SK-N-SH (cell line): ENCODE measurements around the gene RNASE8.

Experiments used
- CTCF ChIP-seq: fragments of 200-600 bp; sonication (generic); IDR thresholded peaks from 2 replicates; pipeline ENCODE4 v1.6.1; 2017; ENCODE audit warnings: antibody characterized with exemption, mild to moderate bottlenecking, moderate library complexity
- EP300 ChIP-seq, 2 experiments: IDR thresholded peaks; 2 replicates each; pipeline versions ENCODE4 v1.4.0 to v1.6.1; 2012; ENCODE audit warnings: borderline replicate concordance in 1 of 2, low read depth in 1 of 2, low read length in 1 of 2
- EZH2phosphoT487 ChIP-seq: fragments of 200-600 bp; sonication (generic); IDR thresholded peaks from 2 replicates; pipeline ENCODE4 v1.6.1; 2017; ENCODE audit warnings: low read depth, mixed run types, mild to moderate bottlenecking, antibody characterized with exemption, moderate library complexity, borderline replicate concordance
- FOXJ3 ChIP-seq: sonication (generic); formaldehyde crosslinking; IDR thresholded peaks from 2 replicates; pipeline ENCODE4 v1.5.1; 2020; ENCODE audit warnings: mild to moderate bottlenecking, missing genetic modification reagents
- JUND ChIP-seq: IDR thresholded peaks from 2 replicates; pipeline ENCODE4 v1.4.0; 2012
- MAX ChIP-seq: IDR thresholded peaks from 2 replicates; pipeline ENCODE4 v1.4.0; 2012; ENCODE audit warnings: low read depth
- POLR2AphosphoS5 ChIP-seq: IDR thresholded peaks from 2 replicates; pipeline ENCODE4 v1.6.1; 2012; ENCODE audit warnings: low read depth, low read length
- REST ChIP-seq: IDR thresholded peaks from 2 replicates; pipeline ENCODE4 v1.6.1; 2012; ENCODE audit warnings: mild to moderate bottlenecking, low read depth, low read length, moderate library complexity
- SIN3A ChIP-seq: IDR thresholded peaks from 2 replicates; pipeline ENCODE4 v1.6.1; 2012; ENCODE audit warnings: low read depth, mild to moderate bottlenecking, low read length, moderate library complexity, borderline replicate concordance
- TCF12 ChIP-seq: IDR thresholded peaks from 2 replicates; pipeline ENCODE4 v1.4.0; 2012
- YY1 ChIP-seq: IDR thresholded peaks from 2 replicates; pipeline ENCODE4 v1.4.0; 2012; ENCODE audit warnings: low read depth, mild to moderate bottlenecking

GRCh38 chr14:21091821-21092272, 34.2 kb downstream of the RNASE8 start:
- TF ChIP-seq CTCF (no peak), SIN3A (no peak), YY1 (no peak), EP300 (IDR thresholded peaks at IDR 0.05; ENCODE audit: borderline replicate concordance in 1 of 2, low read depth in 1 of 2, low read length in 1 of 2) (no peak), TCF12 (no peak), POLR2AphosphoS5 (no peak), MAX (no peak), FOXJ3 (no peak), EZH2phosphoT487 (no peak), REST (no peak), JUND (no peak)
